Posterior cingulate gyrus (tissue), 11 donors: ENCODE measurements around the gene FNDC3A.

ENCODE experiments used
- DNase-seq, 10 donors: peaks; one replicate each; pipeline versions ENCODE4 v3.0.0 to v3.0.0-alpha.2; 2020 to 2021; ENCODE audit warnings: mixed read lengths in 3 of 10
- intact Hi-C: fragments of 100-400 bp; cut with DNase I; formaldehyde crosslinking; loops from one replicate; pipeline ENCODE4 v1.15.1; 2023

Gene FNDC3A

GRCh38 chr13:49246850-49247642, 271.3 kb downstream of the FNDC3A start:
- intact Hi-C loops: loop anchor here (5.0 kb wide), 1 partner anchor 270 kb away; the partner anchor contains the start of gene FNDC3A
- DNase-seq: peak in 1 of 10 donors; percentile 81

GRCh38 chr13:49247643-49248621, 272.2 kb downstream of the FNDC3A start, which contains the start of gene CDADC1:
CDADC1 (plus strand) TSS chr13:49247925; CDS start chr13:49248038, 113 bp downstream.
- DNase-seq: peak; percentile 94 to 99 (median 97)
- intact Hi-C loops: loop anchor here (5.0 kb wide), 1 partner anchor 271 kb away; the partner anchor contains the start of gene FNDC3A

- intact Hi-C loops: loop anchor here (5.0 kb wide), 1 partner anchor 271 kb away; the partner anchor contains the start of gene FNDC3A
- no peak for DNase-seq
Measured at GRCh38 chr13:49248622-49249002, 272.9 kb downstream of the FNDC3A start.

- intact Hi-C loops: no loop called here
- no peak for DNase-seq
Measured at GRCh38 chr13:49251326-49251725, 275.6 kb downstream of the FNDC3A start.

- intact Hi-C loops: no loop called here
- DNase-seq: no peak
Measured at GRCh38 chr13:49253310-49253709, 277.6 kb downstream of the FNDC3A start.

GRCh38 chr13:49254007-49254406, 278.3 kb downstream of the FNDC3A start:
- intact Hi-C loops: no loop called here

GRCh38 chr13:49256841-49257240, 281.1 kb downstream of the FNDC3A start:
- DNase-seq: no peak
- intact Hi-C loops: no loop called here

More at GRCh38 chr13:49254007-49254406, 278.3 kb downstream of the FNDC3A start:
- DNase-seq: no peak

GRCh38 chr13:49258089-49258796, 282.5 kb downstream of the FNDC3A start:
- intact Hi-C loops: no loop called here
- no peak for DNase-seq
